Fibroblast of skin of right biceps (primary cell): Measurements from ENCODE around the gene HAUS7.

Experiments
- DNase-seq: peaks from one replicate; pipeline ENCODE4 v3.0.0-alpha.2; 2013

Gene HAUS7

GRCh38 chrX:153498453-153498852, 28.1 kb upstream of the HAUS7 start:
- DNase-seq = no peak

GRCh38 chrX:153496590-153496959, 26.2 kb upstream of the HAUS7 start:
- no peak for DNase-seq

GRCh38 chrX:153495903-153496589, 25.7 kb upstream of the HAUS7 start:
- no peak for DNase-seq

GRCh38 chrX:153495362-153495751, 25.0 kb upstream of the HAUS7 start:
- peak; percentile 25 for DNase-seq

- DNase-seq = peak; percentile 76
Measured at GRCh38 chrX:153494541-153495361, 24.4 kb upstream of the HAUS7 start, which contains the start of gene BGN. Gene BGN, plus strand, starts transcription at chrX:153494980. Its CDS starts 9,652 bp downstream, at chrX:153504632.

GRCh38 chrX:153494061-153494460, 23.7 kb upstream of the HAUS7 start:
- peak; percentile 43 for DNase-seq

- DNase-seq = no peak
Measured at GRCh38 chrX:153493085-153493484, 22.7 kb upstream of the HAUS7 start.

- no peak for DNase-seq
Measured at GRCh38 chrX:153492543-153492942, 22.2 kb upstream of the HAUS7 start.

GRCh38 chrX:153491918-153492317, 21.5 kb upstream of the HAUS7 start:
- DNase-seq = peak; percentile 12

- no peak for DNase-seq
Measured at GRCh38 chrX:153491351-153491914, 21.1 kb upstream of the HAUS7 start.

- no peak for DNase-seq
Measured at GRCh38 chrX:153490217-153490930, 20.0 kb upstream of the HAUS7 start.

- DNase-seq = peak; percentile 56
Measured at GRCh38 chrX:153488231-153488914, 18.0 kb upstream of the HAUS7 start.

GRCh38 chrX:153487590-153488071, 17.3 kb upstream of the HAUS7 start:
- no peak for DNase-seq

GRCh38 chrX:153486171-153486570, 15.8 kb upstream of the HAUS7 start:
- DNase-seq = no peak

- no peak for DNase-seq
Measured at GRCh38 chrX:153485396-153486080, 15.2 kb upstream of the HAUS7 start.

- DNase-seq = no peak
Measured at GRCh38 chrX:153482376-153483015, 12.1 kb upstream of the HAUS7 start.

- no peak for DNase-seq
Measured at GRCh38 chrX:153481043-153481442, 10.7 kb upstream of the HAUS7 start.

GRCh38 chrX:153478746-153479145, 8.4 kb upstream of the HAUS7 start:
- no peak for DNase-seq

- peak; percentile 58 for DNase-seq
Measured at GRCh38 chrX:153477901-153478300, 7.5 kb upstream of the HAUS7 start.

GRCh38 chrX:153477364-153477857, 7.0 kb upstream of the HAUS7 start:
- DNase-seq = no peak
